Measurements from ENCODE around the gene MPZL3.

MPZL3 gene

DNA sequence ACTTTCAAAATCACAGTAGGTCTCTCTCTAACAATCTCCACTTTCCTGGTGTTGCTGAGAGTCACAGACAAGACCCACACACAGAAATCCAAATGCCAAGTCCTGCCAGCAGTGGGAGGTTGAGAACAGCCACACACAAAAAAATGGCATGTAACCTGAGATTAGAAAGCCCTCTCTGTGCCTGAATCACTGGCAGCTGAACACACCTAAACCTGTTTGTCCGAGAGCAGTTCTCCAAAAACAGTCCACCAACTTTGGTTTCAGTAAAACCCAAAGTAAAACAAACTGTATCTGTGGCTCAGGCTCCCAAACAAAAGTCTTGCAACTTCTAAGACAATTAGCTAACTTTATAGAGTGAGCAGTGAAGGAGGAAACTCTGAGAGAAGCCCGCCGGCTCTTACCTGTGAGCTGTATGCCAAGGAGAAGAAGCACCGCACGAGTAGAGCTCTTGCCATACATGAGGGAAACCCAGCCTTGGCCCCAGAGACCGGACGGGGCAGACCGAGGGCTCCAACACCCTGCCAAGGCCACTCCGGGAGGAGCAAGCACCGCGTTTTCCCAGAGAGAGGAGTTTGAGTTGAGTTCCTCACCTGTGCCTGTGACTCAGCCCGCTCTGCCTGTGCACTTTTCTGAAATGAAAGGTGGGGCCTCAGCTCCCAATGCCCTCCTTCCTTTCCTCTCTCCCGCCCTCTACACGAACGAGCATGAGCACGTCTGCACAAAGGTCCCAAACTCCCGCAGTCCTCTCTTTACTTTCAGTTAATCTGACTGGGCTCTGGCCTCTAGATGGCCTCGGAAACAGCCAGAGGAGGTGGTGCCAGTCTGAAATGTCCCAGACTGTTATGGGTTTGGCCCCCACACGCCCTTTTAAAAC is 11.8 kb upstream of the MPZL3 start, which contains the start of gene MPZL2:
Gene MPZL2 (minus strand): TSS at position 603 of the 874 bp plus-strand sequence. CDS start 144 bp downstream, at position 459.
- DNase-seq: no peak

DNA sequence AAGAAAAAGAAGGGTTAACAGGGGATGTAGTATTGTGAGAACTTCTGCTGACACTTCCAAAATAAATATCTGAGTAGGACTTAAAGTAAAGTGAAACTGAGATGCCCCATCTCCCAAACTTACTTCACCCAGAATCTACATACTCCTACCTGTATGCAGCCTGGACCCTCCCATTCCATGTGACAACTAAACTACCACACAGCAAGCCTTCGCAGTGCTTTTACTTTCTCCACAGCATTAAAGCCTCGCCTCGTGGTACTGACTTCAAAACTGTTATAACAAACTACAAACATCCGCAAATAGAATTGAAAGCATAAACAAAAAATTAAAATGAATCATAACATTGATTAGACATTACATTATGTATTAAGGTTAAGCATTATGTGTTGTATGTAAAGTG is 10.9 kb upstream of the MPZL3 start:
- no peak for DNase-seq

DNA sequence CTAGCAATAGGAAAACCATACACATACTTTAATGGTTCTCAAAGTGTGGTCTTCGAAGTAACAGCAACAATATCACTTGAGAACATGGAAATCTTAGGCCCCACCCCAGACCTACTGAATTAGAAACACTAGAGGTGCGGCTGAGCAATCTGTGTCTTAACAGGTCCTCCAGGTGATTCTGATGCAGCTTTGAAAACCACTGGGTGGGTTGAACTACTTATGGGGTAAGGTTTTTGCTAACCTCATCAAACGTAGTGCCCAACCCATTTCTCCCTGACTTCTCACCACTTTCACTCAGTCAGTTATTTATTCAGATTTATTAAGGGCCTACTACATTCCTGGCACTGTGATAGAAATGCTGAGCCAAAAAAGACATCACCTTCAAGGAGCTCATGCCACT is 8.2 kb upstream of the MPZL3 start:
- DNase-seq: no peak

DNA sequence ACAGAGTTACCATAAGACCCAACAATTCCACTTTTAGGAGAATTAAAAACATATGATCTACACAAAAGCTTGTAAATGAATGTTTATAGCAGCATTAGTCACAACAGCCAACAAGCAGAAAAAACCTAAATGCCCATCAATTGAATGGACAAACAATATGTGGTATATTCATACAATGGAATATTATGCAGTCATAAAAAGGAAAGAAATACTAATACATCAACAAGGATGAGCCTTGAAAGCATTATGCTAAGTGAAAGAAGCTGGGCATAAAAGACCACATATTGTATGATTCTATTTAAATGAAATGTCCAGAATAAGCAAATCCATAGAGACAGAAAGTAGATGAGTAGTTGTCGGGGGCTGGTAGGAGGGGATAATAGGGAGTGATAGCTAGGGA is 7.0 kb upstream of the MPZL3 start:
- DNase-seq: no peak

- no peak for DNase-seq
Measured at GRCh38 chr11:118258410-118258809, 6.2 kb upstream of the MPZL3 start.

- DNase-seq: no peak
Measured at GRCh38 chr11:118252688-118253087, 523 bp upstream of the MPZL3 start.

DNA sequence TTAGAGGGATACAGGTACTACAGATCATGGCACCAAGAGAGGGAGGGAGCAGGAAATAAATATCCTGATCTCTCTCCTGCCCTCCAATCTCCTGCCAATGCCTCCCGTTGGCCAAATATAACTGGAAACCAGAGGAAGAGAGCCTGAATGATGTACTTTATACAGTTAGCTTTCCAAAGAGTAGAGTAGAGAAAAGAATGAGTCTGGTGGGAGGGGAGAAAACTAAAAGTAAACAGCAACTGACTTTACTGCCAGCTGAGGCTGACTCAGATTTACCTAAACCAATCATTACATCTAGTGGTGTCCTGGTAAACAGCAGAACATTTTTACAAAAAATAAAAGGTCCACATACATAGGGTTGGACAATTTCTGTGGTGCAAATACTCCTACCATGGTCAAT is 5.1 kb downstream of the MPZL3 start:
- no peak for DNase-seq

GRCh38 chr11:118245936-118246562 is 6.1 kb downstream of the MPZL3 start:
- DNase-seq: no peak

- DNase-seq: no peak
Measured at GRCh38 chr11:118243993-118244762, 8.0 kb downstream of the MPZL3 start.

DNA sequence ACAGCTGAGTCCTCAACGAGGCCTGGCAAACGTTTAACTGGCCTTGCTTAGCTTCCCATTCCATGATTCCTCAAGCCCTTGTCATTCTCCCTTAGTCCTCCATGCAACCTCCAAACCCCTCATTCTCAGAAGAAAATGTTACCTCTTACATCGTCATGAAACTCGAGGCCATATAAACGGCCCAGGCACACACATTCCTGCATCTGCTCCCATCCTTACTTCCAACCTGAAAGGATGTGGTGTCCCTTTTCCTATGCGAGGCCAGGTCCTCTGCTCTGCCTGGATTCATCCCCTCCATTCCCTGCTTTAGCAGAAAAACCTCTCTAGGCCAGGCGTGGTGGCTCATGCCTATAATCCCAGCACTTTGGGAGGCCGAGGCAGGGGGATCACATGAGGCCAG is 9.0 kb downstream of the MPZL3 start:
- DNase-seq: no peak

- no peak for DNase-seq
Measured at GRCh38 chr11:118241764-118242098, 10.4 kb downstream of the MPZL3 start.

GRCh38 chr11:118240999-118241763 is 11.0 kb downstream of the MPZL3 start:
- DNase-seq: peak; percentile 86

DNA sequence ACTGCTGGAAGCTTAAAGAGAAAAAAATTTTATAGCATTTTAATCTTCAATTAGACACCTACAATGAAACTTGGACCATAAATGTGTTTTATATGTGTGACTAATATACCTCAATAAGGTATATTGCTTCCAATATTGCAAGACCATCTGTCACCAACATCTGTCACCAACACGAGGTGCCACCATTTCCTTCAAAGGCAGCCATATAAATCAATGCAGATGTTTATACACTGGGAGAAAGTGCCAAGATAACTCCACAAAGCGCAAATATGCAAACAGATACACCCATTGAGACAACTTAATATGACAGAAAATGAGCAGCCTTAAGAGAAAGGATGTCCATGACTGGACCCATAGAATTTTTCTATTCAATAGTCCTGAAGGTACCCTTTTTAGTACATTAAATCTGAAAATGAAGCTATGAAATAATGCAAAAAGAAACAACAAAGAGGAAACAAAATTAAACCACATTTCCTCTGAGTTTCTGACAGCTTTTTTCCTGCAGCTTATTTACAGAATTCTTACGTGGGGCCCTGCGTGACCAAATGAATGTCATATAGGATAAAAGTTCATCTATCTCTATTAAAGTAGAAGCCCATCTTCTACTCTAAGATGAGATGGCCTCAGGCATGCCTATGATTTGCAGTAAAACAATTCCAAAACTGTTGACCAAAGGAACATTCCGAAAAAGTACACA is 12.5 kb downstream of the MPZL3 start:
- DNase-seq: no peak

- DNase-seq: no peak
Measured at GRCh38 chr11:118238929-118239328, 13.2 kb downstream of the MPZL3 start.

DNA sequence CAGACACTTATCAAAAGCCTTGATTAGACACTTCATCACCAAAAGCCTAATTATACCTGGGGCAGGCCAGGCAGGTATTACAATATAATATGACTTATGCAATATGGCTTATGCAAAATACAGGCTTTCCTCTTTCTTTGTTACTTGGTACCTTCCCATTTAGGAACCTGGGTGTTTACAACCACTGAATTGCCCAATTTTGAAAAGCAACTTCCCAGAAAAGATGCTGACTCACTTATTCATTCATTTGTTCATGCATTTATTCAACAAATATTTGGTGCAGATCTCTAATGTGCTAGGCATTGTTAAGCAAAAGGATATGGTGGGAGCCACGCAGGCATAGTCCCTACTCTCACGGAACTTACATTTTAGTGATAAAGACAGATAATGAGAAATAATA is 13.7 kb downstream of the MPZL3 start:
- no peak for DNase-seq

- DNase-seq: no peak
Measured at GRCh38 chr11:118236170-118236569, 16.0 kb downstream of the MPZL3 start.

DNA sequence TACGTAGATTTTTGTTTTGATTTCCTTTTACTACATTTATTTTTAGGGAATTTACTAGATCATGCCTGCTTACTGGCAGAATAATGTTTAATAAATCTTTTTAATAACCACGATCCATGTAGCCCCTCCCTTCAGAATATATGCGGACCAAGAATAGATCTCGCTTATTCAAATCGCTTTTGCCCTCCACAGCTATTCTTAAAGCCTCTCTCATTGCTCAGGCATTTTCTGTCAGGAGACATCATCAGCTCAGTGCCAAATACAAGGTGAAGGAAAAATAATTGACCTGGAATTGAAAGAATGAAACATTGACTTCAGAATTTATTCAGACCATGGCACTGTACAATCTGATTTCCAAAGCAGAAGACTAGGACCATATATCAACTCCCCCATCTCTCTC is 17.3 kb downstream of the MPZL3 start:
- DNase-seq: no peak

GRCh38 chr11:118233850-118234249 is 18.3 kb downstream of the MPZL3 start:
- no peak for DNase-seq

- no peak for DNase-seq
Measured at GRCh38 chr11:118233377-118233776, 18.8 kb downstream of the MPZL3 start.

- DNase-seq: peak; percentile 78
Measured at GRCh38 chr11:118232659-118233058, 19.5 kb downstream of the MPZL3 start.

DNA sequence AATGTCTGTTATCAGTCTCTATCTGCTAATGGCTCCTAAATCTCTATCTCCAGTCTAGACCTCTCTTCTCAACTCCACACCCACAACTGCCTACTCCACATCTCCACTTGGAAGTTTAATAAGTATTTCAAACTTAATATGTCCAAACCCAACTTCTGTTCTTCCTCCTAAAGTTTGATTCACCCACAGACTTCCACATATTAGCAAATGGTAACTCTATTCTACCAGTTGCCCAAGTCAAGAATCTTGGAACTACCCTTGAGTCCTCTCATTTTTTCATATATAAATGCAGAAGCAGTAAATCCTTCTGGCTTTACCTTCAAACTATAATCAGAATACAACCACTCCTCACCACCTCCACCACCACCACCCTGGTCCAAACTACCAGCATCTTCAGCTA is 20.7 kb downstream of the MPZL3 start:
- no peak for DNase-seq

- DNase-seq: peak; percentile 74
Measured at GRCh38 chr11:118230088-118230487, 22.1 kb downstream of the MPZL3 start.

Measured in activated effector memory CD4-positive, alpha-beta T cell treated with anti-CD3 and anti-CD28 coated beads, Interleukin-2, amount 50 U/mL, for 16 hours (primary cell).